Measurements from ENCODE around the gene TLE5.
A peak's percentile ranks its signal among the peaks of the same experiment; 100 is the strongest.

TLE5 gene

GRCh38 chr19:3034656-3035541 lies 27.4 kb downstream of the TLE5 start:
- TF ChIP-seq ESRRG (CRISPR knock-in tag; IDR thresholded peaks at IDR 0.05): no peak
- TF ChIP-seq TOX (CRISPR knock-in tag; IDR thresholded peaks at IDR 0.05; ENCODE audit: borderline replicate concordance): no peak
- 0 out of 2 replicates have a peak, but pooled peaks have one; percentile 29 for TF ChIP-seq ZNF70 (CRISPR knock-in tag; IDR thresholded peaks at IDR 0.05)
- TF ChIP-seq ZNF8 (CRISPR knock-in tag; IDR thresholded peaks at IDR 0.05): no peak
- TF ChIP-seq PATZ1 (CRISPR knock-in tag; IDR thresholded peaks at IDR 0.05; ENCODE audit: borderline replicate concordance): no peak
- TF ChIP-seq PPARA (CRISPR knock-in tag; IDR thresholded peaks at IDR 0.05; ENCODE audit: borderline replicate concordance): no peak
- TF ChIP-seq POU6F1 (CRISPR knock-in tag; IDR thresholded peaks at IDR 0.05; ENCODE audit: borderline replicate concordance, low read depth): no peak
- no peak for TF ChIP-seq ZNF565 (CRISPR knock-in tag; conservative IDR thresholded peaks at IDR 0.05; ENCODE audit: low read depth)
- peak; percentile 8 for ATAC-seq

GRCh38 chr19:3034406-3034655 lies 28.0 kb downstream of the TLE5 start:
- TF ChIP-seq CSDC2 (CRISPR knock-in tag; IDR thresholded peaks at IDR 0.05): no peak
- no peak for TF ChIP-seq CREB5 (CRISPR knock-in tag; IDR thresholded peaks at IDR 0.05; ENCODE audit: low read depth)
- TF ChIP-seq ZC3H10 (CRISPR knock-in tag; IDR thresholded peaks at IDR 0.05): no peak
- no peak for TF ChIP-seq ZFP3 (CRISPR knock-in tag; IDR thresholded peaks at IDR 0.05)
- no peak for TF ChIP-seq ZNF565 (CRISPR knock-in tag; conservative IDR thresholded peaks at IDR 0.05; ENCODE audit: low read depth)
- ATAC-seq: no peak

- no peak for ATAC-seq
- TF ChIP-seq ISL1 (CRISPR knock-in tag; IDR thresholded peaks at IDR 0.05) (no peak), PPARA (CRISPR knock-in tag; IDR thresholded peaks at IDR 0.05; ENCODE audit: borderline replicate concordance) (no peak), ZFP30 (CRISPR knock-in tag; IDR thresholded peaks at IDR 0.05) (no peak), RARB (CRISPR knock-in tag; IDR thresholded peaks at IDR 0.05) (no peak), ZFP3 (CRISPR knock-in tag; IDR thresholded peaks at IDR 0.05) (no peak), TSHZ2 (CRISPR knock-in tag; IDR thresholded peaks at IDR 0.05) (no peak), ZC3H10 (CRISPR knock-in tag; IDR thresholded peaks at IDR 0.05) (no peak), ESRRG (CRISPR knock-in tag; IDR thresholded peaks at IDR 0.05) (no peak), CSDC2 (CRISPR knock-in tag; IDR thresholded peaks at IDR 0.05) (no peak), CSRNP3 (CRISPR knock-in tag; IDR thresholded peaks at IDR 0.05) (no peak), PATZ1 (CRISPR knock-in tag; IDR thresholded peaks at IDR 0.05; ENCODE audit: borderline replicate concordance) (no peak)
Measured at GRCh38 chr19:3033595-3034405, 28.5 kb downstream of the TLE5 start.

All from SK-N-SH treated with all-trans-retinoic acid at 6 μM for 48 hours (cell line).